22Rv1 (cell line): ENCODE results near the gene SGCG.

Source experiments
- CTCF ChIP-seq: fragments of 450-650 bp; IDR thresholded peaks from 2 replicates; pipeline ENCODE4 v1.5.1; 2017; ENCODE audit warnings: mild to moderate bottlenecking
- ZFX ChIP-seq: fragments of 450-650 bp; IDR thresholded peaks from 2 replicates; pipeline ENCODE4 v1.6.1; 2017; ENCODE audit warnings: antibody characterized with exemption, borderline replicate concordance

- TF ChIP-seq CTCF (no peak), ZFX (no peak)
Observed at GRCh38 chr13:23243066-23243465, 62.3 kb downstream of the SGCG start.
